ENCODE results near the gene ATP8A1. TPM values are rescaled to one million over a fixed set of nuclear protein-coding genes. Genes with fewer than 3 reads are reported as not detected.

ATP8A1 gene
- total and polyA plus RNA-seq, 2 of the 8 experiments (the other 6 are each of a cell fraction or from before 2014, with no cell fraction given) = 3.7 to 14.9 TPM

GRCh38 chr4:42541647-42542046, 115.3 kb downstream of the ATP8A1 start:
- Histone ChIP-seq H2BK15ac (ENCODE audit: low read length) (no peak overlapping the region), H4K5ac (ENCODE audit: insufficient read length, low read depth, low read length) (no peak overlapping the region), H2BK12ac (ENCODE audit: low read depth, low read length) (no peak overlapping the region), H2BK5ac (ENCODE audit: low read depth, low read length) (no peak overlapping the region), H3K56ac (replicated peaks; ENCODE audit: insufficient read length, low read depth, low read length) (no peak overlapping the region), H3K27ac (ENCODE audit: low read depth, low read length) (no peak overlapping the region), H3K23me2 (ENCODE audit: low read depth, low read length) (no peaks in the 10 kb centered on the region; the same call in 1 of the 2 replicates), H3K79me1 (ENCODE audit: low read depth, low read length) (no peaks in the 10 kb centered on the region), H3K14ac (ENCODE audit: insufficient read length) (no peak overlapping the region), H4K91ac (replicated peaks; ENCODE audit: insufficient read length, low read length) (no peak overlapping the region), H3K79me2 (ENCODE audit: control insufficient read depth in 1 of 2, insufficient read depth in 2 of 2, low read length in 2 of 2) (no peaks in the 10 kb centered on the region), H3K36me3 (ENCODE audit: control insufficient read depth in 2 of 4, insufficient read depth in 4 of 4, low read length in 3 of 4) (no peaks in the 10 kb centered on the region), H4K20me1 (replicated peaks in 1 of 2; ENCODE audit: control insufficient read depth in 1 of 2, insufficient read depth in 2 of 2, low read length in 2 of 2) (no peaks in the 10 kb centered on the region), H3K18ac (ENCODE audit: extremely low read depth, low read length) (no peak overlapping the region), H2BK120ac (replicated peaks; ENCODE audit: low read depth, low read length) (no peak overlapping the region), H3K4me3 (ENCODE audit: extremely low read depth in 1 of 4, insufficient read depth in 2 of 4, low read depth in 3 of 4, low read length in 4 of 4) (no peak overlapping the region), H3K4ac (replicated peaks; ENCODE audit: insufficient read length, low read depth, low read length) (no peak overlapping the region), H3K23ac (ENCODE audit: insufficient read length) (no peak overlapping the region), H2AK5ac (ENCODE audit: low read depth, low read length) (no peak overlapping the region), H2AFZ (ENCODE audit: low read length) (no peak overlapping the region), H3K9me3 (ENCODE audit: insufficient read depth in 2 of 2, low read depth in 1 of 2, low read length in 1 of 2) (no peaks in the 10 kb centered on the region), H3K4me2 (ENCODE audit: insufficient read depth in 1 of 2, low read depth in 2 of 2, low read length in 2 of 2) (no peak overlapping the region), H3K27me3 (replicated peaks in 1 of 4; ENCODE audit: control insufficient read depth in 3 of 4, extremely low read depth in 1 of 4, insufficient read depth in 3 of 4, low read length in 3 of 4) (no peaks in the 10 kb centered on the region), H2BK20ac (ENCODE audit: low read length) (no peak overlapping the region), H4K8ac (ENCODE audit: extremely low read depth, insufficient read depth, low read length) (no peak overlapping the region), H3K4me1 (replicated peaks in 1 of 4; ENCODE audit: control insufficient read depth in 3 of 4, insufficient read depth in 4 of 4, low read length in 3 of 4) (no peaks in the 10 kb centered on the region), H3K9ac (replicated peaks in 1 of 4; ENCODE audit: extremely low read depth in 1 of 4, low read depth in 3 of 4, low read length in 3 of 4) (no peak overlapping the region)
- DNase-seq (ENCODE audit: low read depth in 1 of 2, low spot score in 2 of 2) (no peak), FAIRE-seq (no peak)
- ChIA-PET CTCF (ENCODE audit: partially characterized antibody) (no interaction called here), POLR2A (ENCODE audit: partially characterized antibody) (no interaction called here)
- 82% methylated on average over 1 of the region's 1 CpG; no CpG with 5 or more reads in 1 of the 2 experiments for WGBS, 2 experiments (ENCODE audit: extremely low coverage in 1 of 2, insufficient coverage in 1 of 2, insufficient read length in 1 of 2, insufficient replicate concordance in 2 of 2, low coverage in 1 of 2, low lambda C conversion rate in 2 of 2, missing lambda C conversion rate in 1 of 2)
- TF ChIP-seq CTCF (IDR thresholded peaks at IDR 0.05; ENCODE audit: control extremely low read depth in 1 of 3, insufficient read depth in 1 of 3, low read depth in 1 of 3, low read length in 3 of 3) (no peak), RFX5 (IDR thresholded peaks at IDR 0.05; ENCODE audit: borderline replicate concordance, low read depth, low read length) (no peak), CBX8 (IDR thresholded peaks at IDR 0.05; ENCODE audit: borderline replicate concordance, low read depth, low read length) (no peak), TAF7 (optimal IDR thresholded peaks at IDR 0.05; ENCODE audit: borderline replicate concordance, low read depth, low read length) (no peak), SP2 (IDR thresholded peaks at IDR 0.05; ENCODE audit: low read length) (no peak), FOSL1 (IDR thresholded peaks at IDR 0.05; ENCODE audit: insufficient read depth, low read depth, low read length) (no peak), SUZ12 (IDR thresholded peaks at IDR 0.05; ENCODE audit: low read length) (no peak), POLR2A (IDR thresholded peaks at IDR 0.05; ENCODE audit: control extremely low read depth in 1 of 2, low read depth in 2 of 2, low read length in 2 of 2) (no peak), RAD21 (IDR thresholded peaks at IDR 0.05 in 1 of 2, conservative IDR thresholded peaks at IDR 0.05 in 1 of 2; ENCODE audit: low read depth in 2 of 2, low read length in 2 of 2) (no peak), TCF12 (IDR thresholded peaks at IDR 0.05; ENCODE audit: low read depth, low read length) (no peak), ATF3 (IDR thresholded peaks at IDR 0.05; ENCODE audit: insufficient read depth, low read depth, low read length) (no peak), BACH1 (IDR thresholded peaks at IDR 0.05; ENCODE audit: low read length) (no peak)
